Muscle layer of duodenum (tissue), 2 donors: ENCODE measurements around the gene CDHR5.

Source experiments
- H3K27ac ChIP-seq: one replicate; pipeline ENCODE4 v1.7.0; 2013; ENCODE audit warnings: mild to moderate bottlenecking, low read length
- H3K27me3 ChIP-seq: one replicate; pipeline ENCODE4 v1.7.0; 2013; ENCODE audit warnings: low read depth, mild to moderate bottlenecking, control low read depth, low read length
- H3K36me3 ChIP-seq, 2 donors: one replicate each; pipeline ENCODE4 v1.7.0; 2013; ENCODE audit warnings: low read length in 2 of 2, control low read depth in 1 of 2, mild to moderate bottlenecking in 1 of 2; ENCODE audit not compliant: insufficient read depth in 2 of 2, control insufficient read depth in 1 of 2
- H3K4me1 ChIP-seq, 2 donors: one replicate each; pipeline ENCODE4 v1.7.0; 2013; ENCODE audit warnings: low read length in 2 of 2, mild to moderate bottlenecking in 2 of 2, control low read depth in 1 of 2, moderate library complexity in 1 of 2; ENCODE audit not compliant: insufficient read depth in 2 of 2, control insufficient read depth in 1 of 2
- H3K4me3 ChIP-seq, 2 donors: one replicate each; pipeline ENCODE4 v1.7.0; 2013; ENCODE audit warnings: low read length in 2 of 2, low read depth in 1 of 2, mild to moderate bottlenecking in 1 of 2
- H3K9me3 ChIP-seq, 2 donors: one replicate each; pipeline ENCODE4 v1.7.0; 2013; ENCODE audit warnings: low read length in 2 of 2, control low read depth in 1 of 2, mild to moderate bottlenecking in 1 of 2; ENCODE audit not compliant: control insufficient read depth in 1 of 2
- donor health status: healthy.

The CDHR5 gene

DNA sequence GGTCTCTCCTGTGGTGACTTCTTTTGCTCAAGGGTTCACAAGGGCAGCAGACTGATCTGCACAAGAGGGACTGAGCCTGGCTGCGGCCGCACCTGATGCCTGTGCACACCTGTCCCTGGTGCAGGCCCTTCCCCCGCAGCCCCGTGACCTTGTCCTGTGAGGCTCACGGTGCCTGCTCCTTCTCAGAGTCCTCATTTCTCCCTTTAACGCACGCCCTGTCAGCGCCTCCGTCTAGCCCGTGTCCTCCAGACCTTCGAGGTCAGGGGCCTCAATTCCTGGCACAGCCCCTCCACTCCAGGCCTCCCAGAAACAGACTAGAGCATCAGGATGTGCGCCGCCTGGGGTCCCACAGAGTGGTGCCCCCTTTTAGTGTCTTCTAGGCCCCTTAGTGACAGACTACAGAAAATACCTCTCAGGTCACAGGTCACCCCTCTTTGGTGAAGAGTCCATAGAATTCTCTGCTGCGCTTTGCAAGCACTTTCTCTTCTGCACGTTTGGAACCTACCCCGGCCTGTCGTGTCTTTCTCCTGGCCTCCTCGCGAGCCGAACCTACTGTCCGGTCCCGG, 11.3 kb upstream of the CDHR5 start:
- Histone ChIP-seq H3K9me3 (no peaks in the 10 kb centered on the region), H3K27me3 (peaks cover 12% of the 10 kb centered on the region), H3K4me3 (no peak overlapping the region), H3K36me3 (no peaks in the 10 kb centered on the region), H3K27ac (no peak overlapping the region), H3K4me1 (peaks cover 3 to 28% of the 10 kb centered on the region in 2 donors)

DNA sequence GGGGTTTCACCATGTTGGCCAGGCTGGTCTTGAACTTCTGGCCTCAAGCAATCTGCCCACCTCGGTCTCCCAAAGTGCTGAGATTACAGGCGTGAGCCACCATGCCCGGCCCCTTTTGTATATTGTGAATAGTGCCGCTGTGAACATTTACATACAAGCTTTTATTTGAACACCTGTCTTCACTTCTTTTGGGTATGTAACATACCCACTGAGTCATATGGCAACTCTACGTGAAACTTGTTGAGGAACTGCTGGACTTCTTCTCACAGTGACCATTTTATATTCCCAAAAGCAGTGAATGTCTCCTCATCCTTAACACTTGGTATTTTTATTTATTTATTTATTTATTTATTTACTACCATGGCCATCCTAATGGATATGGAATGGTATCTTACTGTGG, 6.1 kb upstream of the CDHR5 start:
- no peaks in the 10 kb centered on the region for H3K27me3 ChIP-seq
- no peaks in the 10 kb centered on the region for H3K9me3 ChIP-seq
- no peak overlapping the region for H3K27ac ChIP-seq
- H3K36me3 ChIP-seq, result no peaks in the 10 kb centered on the region
- H3K4me1 ChIP-seq, result peaks cover 0 to 4% of the 10 kb centered on the region in 2 donors
- no peak overlapping the region for H3K4me3 ChIP-seq

DNA sequence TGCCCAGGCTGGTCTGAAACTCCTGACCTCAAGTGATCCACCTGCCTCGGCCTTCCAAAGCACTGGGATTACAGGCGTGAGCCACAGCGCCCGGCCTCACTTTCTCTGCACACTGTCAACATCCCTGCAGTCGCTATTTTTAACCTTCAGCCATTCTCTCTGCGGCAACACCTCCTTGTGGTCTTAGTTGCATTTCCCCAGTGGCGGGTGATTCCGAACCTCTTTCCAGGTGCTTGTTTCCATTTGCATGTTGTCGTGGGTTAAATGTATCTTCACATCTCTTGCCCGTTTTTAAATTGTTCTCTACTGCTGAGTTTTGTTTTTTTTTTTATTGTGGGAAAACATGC, 4.5 kb upstream of the CDHR5 start:
- no peak overlapping the region for H3K27ac ChIP-seq
- H3K27me3 ChIP-seq, result no peaks in the 10 kb centered on the region
- no peaks in the 10 kb centered on the region for H3K9me3 ChIP-seq
- no peaks in the 10 kb centered on the region for H3K36me3 ChIP-seq
- peaks cover 0 to 4% of the 10 kb centered on the region in 2 donors for H3K4me1 ChIP-seq
- no peak overlapping the region for H3K4me3 ChIP-seq

DNA sequence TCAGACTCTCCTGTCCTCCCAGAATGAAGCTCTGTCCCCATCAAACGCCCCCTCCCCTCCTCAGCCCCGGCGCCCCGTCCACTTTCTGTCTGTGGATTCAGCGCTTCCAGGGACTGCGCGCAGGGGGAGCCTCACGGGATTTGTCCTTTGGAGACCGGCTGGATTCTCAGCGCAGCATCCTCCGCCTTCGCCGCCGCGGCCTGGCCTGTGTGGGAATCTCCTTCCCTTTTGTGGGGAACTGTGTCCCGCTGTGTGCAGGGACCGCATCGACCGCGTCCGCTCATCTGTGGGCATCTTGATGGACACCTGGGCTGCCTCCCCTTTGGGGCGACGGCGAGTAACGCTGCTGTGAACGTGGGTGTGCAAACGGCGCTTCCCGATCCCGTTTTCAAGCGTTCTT, 3.3 kb upstream of the CDHR5 start:
- H3K27ac ChIP-seq, result no peak overlapping the region
- no peaks in the 10 kb centered on the region for H3K27me3 ChIP-seq
- H3K4me3 ChIP-seq, result no peak overlapping the region
- no peaks in the 10 kb centered on the region for H3K9me3 ChIP-seq
- H3K4me1 ChIP-seq, result peaks cover 0 to 4% of the 10 kb centered on the region in 2 donors
- no peaks in the 10 kb centered on the region for H3K36me3 ChIP-seq

DNA sequence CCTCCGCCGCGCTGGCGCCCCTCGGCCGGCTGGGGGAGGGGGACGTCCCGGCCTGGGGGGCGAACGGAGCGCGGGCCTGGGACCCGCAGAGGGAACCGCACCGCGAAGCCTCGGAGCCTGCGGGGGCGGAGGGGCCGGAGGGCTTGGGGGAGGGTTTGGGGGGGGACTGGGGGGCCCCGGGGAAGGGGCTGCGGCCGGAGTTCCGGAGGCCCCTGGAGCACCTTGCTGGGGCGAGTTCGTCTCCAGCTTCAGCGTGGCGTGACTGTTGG, 2.5 kb upstream of the CDHR5 start:
- H3K4me3 ChIP-seq, result no peak overlapping the region
- peaks cover 0 to 4% of the 10 kb centered on the region in 2 donors for H3K4me1 ChIP-seq
- no peaks in the 10 kb centered on the region for H3K27me3 ChIP-seq
- no peaks in the 10 kb centered on the region for H3K36me3 ChIP-seq
- H3K9me3 ChIP-seq, result no peaks in the 10 kb centered on the region
- no peak overlapping the region for H3K27ac ChIP-seq

DNA sequence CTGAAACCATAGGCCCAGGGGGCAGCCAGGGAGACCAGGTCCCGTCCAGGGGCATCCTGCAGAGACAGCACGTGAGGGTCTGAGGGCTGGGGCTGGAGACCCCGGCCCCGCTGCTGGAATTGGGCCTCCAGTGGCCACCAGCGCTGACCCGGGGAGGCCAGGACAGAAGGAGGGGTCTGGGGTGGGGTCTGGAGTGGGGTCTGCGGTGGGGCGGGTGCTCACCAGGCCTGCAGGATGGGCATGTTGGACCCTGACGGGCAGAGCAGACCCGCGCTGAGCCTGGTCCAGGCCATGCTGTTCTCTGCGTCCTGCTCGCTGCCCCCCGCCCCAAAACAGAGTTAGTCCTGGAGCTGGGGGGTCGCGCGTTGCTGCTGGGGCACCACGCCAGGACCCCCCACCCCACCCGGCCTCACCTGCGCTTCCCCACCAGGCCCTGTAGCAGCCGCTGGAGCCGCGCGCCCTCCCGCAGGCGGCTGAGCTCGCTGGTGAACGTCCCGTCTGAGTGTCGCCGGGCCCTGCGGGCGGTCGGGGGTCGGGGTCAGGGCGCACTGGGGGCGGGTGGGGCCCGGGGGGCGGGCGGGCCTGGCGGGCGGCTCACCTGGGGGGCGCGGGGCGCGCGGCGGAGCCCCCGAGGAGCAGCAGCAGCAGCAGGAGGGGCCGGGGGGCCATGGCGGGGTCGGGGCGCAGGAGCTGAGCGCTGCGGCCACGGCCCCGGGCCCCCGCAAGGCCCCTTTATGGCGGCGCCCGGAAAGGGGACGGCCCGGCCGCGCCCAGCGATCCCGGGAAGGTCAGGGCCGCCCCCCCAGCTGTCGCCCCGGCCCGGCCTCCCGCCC, 1.9 kb upstream of the CDHR5 start, which contains the start of gene SCT:
SCT (minus strand) TSS at position 707 of the 833 bp plus-strand sequence; CDS start at position 669, 38 bp downstream.
- Histone ChIP-seq H3K4me1 (peaks cover 0 to 4% of the 10 kb centered on the region in 2 donors), H3K27ac (no peak within 1 kb of the TSS), H3K27me3 (no peaks in the 10 kb centered on the region), H3K9me3 (no peaks in the 10 kb centered on the region), H3K36me3 (no peaks in the 10 kb centered on the region), H3K4me3 (no peak within 1 kb of the TSS)

DNA sequence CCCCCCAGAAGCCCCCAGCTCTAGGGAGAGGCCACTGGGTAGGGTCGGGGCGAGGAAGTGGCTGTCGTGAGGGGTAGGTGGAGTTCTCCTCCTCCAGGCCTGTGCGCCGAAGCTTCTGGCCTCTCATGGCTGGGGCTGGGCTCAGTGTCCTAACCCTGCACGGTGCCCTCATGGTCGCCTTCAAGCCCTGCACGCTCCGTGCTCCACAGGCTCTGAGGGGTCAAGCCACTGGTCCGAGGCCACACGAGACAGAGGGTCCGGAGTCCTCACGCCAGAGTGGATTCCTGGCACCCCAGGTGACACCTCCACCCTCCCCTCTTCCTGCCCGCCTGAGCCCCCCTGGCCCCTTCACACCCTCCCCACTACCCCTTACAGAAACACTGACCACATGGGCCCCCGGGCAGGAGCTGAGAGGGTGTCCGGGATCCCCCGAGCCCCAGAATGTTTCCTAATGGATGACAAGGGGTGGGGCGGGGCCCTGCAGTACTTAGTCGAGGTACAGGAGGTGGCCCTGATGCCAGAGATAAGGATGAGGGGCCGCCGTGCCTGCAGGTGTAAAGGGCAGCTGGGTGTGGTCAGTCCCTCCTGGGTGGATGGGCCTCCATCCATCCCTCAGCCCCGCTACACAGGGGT, 997 bp upstream of the CDHR5 start:
- H3K36me3 ChIP-seq, result no peaks in the 10 kb centered on the region
- H3K4me1 ChIP-seq, result peaks cover 0 to 4% of the 10 kb centered on the region in 2 donors
- no peak overlapping the region for H3K4me3 ChIP-seq
- H3K27me3 ChIP-seq, result no peaks in the 10 kb centered on the region
- no peak overlapping the region for H3K27ac ChIP-seq
- H3K9me3 ChIP-seq, result no peaks in the 10 kb centered on the region

DNA sequence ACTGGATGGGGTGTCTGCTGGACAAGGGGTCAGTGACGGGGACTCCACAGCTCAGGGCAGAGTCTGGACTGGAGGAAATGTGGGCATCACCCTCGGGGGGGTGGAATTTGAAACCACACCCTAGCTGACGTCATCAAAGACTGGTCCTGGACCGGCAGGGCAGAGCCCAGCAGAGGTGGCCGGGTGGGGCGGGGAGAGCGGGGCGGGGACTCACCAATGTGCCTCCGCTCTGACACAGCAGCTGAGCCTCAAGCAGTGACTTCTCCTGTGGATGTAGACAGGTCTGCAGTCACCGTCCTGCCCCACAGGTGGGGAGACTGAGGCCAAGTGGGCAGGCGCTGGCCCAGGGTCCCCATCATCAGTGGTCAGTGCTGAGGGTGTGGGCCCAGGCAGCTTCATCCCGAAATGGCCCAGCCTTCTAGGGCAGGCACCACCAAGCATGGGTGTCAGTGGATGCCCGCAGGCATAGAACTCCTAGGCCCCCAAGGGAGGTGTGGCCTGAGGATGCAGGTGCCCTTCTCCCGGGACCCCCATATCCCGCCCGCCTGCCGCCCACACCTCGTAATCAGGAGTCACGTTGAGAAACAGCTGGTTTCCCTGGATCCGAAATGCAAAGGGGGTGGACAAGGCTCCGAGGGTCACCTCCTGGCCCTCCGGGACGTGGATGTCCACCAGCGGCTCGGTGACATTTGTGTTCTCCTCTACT, 603 bp downstream of the CDHR5 start:
- Histone ChIP-seq H3K27ac (peak overlapping the region; percentile 45), H3K27me3 (no peaks in the 10 kb centered on the region), H3K4me3 (peak overlapping the region in 1 of 2 donors; percentile 30), H3K4me1 (peaks cover 0 to 4% of the 10 kb centered on the region in 2 donors), H3K9me3 (no peaks in the 10 kb centered on the region), H3K36me3 (no peaks in the 10 kb centered on the region)

DNA sequence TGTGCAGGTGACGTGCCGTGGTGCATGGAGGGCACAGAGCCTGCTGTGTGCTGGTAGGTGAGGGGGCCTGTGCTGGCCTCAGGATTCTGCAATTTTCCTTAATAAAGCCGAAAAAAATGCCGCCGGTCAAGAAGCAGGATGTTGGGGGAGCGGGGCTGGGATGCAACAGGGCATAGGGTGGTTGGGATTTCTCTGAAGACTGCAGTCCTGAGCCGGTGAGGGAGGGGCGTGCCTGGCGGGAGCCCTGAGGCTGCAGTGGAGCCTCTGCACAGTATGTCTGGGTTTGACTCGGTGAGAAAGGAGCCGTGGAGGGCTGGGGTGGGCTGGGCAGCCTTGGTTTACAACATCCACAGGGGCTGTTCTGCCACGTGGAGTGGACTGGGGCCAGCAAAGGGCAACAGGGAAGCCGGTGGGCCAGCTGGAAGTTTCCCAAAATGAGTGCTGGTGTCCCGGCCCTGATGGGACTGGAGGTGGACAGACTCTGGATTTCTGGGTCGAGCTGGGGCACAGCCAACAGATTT, 1.3 kb downstream of the CDHR5 start:
- Histone ChIP-seq H3K4me1 (peaks cover 0 to 4% of the 10 kb centered on the region in 2 donors), H3K27ac (no peak overlapping the region), H3K36me3 (no peaks in the 10 kb centered on the region), H3K27me3 (no peaks in the 10 kb centered on the region), H3K9me3 (no peaks in the 10 kb centered on the region), H3K4me3 (no peak overlapping the region)

DNA sequence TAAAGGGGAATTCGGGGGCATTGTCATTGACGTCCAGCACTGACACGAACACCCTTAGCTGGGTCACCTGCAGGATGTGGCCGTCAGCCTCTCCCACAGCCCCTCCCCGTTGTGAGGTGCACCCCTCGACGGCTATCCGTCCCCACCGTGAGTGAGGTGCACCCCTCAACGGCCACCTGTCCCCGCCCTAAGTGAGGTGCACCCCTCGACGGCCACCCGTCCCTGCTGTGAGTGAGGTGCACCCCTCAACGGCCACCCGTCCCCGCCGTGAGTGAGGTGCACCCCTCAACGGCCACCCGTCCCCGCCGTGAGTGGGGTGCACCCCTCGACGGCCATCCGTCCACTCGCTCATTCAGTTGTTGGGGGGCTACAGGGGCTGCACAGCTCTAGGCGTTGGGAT, 2.9 kb downstream of the CDHR5 start:
- Histone ChIP-seq H3K27ac (no peak overlapping the region), H3K27me3 (no peaks in the 10 kb centered on the region), H3K9me3 (no peaks in the 10 kb centered on the region), H3K36me3 (no peaks in the 10 kb centered on the region), H3K4me3 (no peak overlapping the region), H3K4me1 (no peaks in the 10 kb centered on the region)
